Subcutaneous adipose tissue (tissue), 4 donors: ENCODE data around the gene PTBP1. TPM values are rescaled to one million over a fixed set of nuclear protein-coding genes. Genes with fewer than 3 reads are reported as not detected.

Experiments
- total RNA-seq, 4 donors: library from RNA; depleted of rRNA; stranded (reverse); fragments of >200 nt; gene quantifications; one replicate each; pipeline ENCODE4 v1.1.0, GENCODE V29; 2016
- TF ChIP-seq, protein P1 (sequence below): fragments of 450-650 bp; IDR thresholded peaks from one replicate; pipeline ENCODE4 v1.5.1; 2016; ENCODE audit warnings: low read depth, mild to moderate bottlenecking, control low read depth, antibody characterized with exemption, moderate library complexity

PTBP1 gene
- total RNA-seq, 4 donors from 2014 or later: 77.5 to 108 (median 87.8) TPM

DNA sequence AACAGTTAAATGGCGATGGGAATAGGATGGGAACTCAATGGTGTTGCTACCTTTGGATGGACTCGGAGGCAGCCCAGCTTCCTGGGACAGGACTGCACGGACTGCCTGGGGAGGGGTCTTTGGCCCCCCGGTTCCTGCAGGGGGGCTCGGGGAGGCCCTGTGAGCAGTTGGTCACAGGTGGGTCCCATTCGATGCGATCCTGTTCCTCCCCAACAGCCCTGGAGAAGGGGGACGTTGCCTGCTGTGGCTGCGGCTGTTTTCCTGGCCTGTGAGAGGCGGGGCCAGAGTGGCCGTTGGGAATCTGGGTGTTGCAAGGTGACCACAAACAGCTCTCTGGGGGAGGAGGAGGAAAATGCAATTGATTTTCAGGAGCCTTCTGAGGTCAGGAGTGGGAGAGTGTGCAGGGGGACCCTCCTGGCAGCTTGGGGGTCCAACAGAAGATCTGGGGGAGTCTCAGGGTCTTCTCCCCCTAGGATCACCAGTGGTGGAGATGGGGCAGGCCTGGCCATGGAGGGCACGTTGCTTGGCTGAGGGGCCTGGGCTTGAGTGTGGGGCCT is 26.4 kb downstream of the PTBP1 start:
- TF ChIP-seq, protein P1, sequence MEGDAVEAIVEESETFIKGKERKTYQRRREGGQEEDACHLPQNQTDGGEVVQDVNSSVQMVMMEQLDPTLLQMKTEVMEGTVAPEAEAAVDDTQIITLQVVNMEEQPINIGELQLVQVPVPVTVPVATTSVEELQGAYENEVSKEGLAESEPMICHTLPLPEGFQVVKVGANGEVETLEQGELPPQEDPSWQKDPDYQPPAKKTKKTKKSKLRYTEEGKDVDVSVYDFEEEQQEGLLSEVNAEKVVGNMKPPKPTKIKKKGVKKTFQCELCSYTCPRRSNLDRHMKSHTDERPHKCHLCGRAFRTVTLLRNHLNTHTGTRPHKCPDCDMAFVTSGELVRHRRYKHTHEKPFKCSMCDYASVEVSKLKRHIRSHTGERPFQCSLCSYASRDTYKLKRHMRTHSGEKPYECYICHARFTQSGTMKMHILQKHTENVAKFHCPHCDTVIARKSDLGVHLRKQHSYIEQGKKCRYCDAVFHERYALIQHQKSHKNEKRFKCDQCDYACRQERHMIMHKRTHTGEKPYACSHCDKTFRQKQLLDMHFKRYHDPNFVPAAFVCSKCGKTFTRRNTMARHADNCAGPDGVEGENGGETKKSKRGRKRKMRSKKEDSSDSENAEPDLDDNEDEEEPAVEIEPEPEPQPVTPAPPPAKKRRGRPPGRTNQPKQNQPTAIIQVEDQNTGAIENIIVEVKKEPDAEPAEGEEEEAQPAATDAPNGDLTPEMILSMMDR: no peak

DNA sequence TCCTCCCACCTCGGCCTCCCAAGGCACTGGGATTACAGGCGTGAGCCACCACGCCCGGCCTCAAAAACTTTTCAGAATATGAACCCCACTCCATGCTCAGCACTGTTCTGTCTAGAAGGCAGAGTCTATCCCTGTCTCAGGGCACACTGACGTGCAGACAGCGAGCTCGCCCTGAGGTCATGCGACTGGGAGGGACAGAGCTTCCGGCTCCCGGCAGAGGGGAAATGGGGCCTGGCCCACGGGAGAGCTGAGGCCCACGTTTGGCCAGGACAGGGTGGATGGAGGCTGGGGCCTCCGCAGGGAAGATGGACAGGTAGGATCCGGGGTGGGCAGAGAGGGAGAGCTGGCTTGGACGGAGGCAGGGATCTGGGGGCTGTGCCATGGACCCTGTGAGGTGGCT is 27.6 kb downstream of the PTBP1 start:
- TF ChIP-seq, protein P1: no peak

DNA sequence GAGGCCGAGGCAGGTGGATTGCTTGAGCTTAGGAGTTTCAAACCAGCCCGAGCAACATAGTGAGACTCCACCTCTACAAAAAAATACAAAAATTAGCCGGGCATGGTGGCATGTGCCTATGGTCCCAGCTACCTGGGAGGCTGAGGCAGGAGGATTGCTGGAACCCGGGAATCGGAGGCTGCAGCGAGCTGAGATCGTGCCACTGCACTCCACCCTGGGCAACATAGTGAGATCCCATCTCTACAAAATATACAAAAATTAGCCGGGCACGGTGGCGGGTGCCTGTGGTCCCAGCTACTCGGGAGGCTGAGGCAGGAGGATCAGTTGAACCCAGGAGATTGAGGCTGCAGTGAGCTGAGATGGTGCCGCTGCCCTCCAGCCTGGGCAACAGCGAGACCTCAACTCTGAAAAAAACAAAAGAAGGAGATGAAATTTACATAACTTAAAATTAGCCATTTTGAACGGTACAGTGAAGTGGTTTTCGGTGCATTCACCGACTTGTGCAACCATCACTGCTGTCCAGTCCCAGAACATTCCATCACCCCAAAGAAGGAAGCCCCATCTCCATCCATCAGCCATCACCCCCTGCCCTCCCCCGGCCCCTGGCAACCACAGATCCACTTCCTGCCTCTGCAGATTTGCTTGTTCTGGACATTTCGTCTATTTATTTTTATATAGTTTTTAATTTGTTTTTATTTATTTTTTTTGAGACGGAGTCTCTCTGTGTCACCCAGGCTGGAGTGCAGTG is 28.8 kb downstream of the PTBP1 start:
- TF ChIP-seq, protein P1: no peak

DNA sequence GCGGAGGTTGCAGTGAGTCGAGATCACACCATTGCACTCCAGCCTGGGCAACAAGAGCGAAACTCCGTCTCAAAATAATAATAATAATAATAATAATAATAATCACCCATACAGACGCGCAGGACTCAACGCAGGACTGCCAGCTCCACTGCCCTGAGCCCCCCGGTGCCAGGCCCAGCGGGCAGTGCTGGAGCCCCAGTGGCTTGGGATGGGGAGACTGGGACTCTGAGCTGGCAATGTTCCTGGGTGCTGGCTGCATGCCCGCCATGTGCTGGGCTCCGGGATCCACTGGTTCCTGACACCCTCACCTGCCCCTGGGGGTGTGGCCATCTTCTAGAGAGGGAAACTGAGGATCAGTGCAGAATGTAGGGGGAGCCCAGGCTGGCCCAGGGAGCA is 30.1 kb downstream of the PTBP1 start:
- TF ChIP-seq, protein P1: no peak

DNA sequence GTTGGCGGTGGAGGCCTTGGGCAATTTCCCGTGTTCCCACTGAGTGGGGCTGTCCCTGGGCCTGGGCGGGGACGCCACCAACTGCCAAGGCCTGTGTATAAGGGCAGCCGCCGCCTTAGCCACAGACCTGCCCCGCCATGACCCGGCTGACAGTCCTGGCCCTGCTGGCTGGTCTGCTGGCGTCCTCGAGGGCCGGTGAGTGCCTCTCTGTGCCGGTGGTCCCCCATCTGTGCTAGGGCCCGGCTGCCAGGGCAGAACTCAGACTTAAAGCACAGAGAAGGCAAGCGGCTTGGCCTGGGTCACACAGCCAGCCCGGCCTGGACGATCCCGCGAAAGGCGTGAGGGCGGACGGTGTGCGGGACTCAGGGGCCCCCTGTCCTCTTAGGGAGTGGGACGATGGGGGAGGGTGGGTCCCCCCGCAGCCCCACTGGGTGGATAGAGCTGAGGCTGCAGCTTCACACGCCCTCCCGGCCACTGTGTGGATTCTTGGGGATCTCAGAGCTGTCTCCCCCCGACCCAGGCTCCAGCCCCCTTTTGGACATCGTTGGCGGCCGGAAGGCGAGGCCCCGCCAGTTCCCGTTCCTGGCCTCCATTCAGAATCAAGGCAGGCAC is 30.6 kb downstream of the PTBP1 start, which contains the start of gene AZU1:
TSS of gene AZU1 (plus strand) at position 128 of the 612 bp plus-strand sequence. CDS start at position 138, 10 bp downstream.
- TF ChIP-seq, protein P1: no peak

DNA sequence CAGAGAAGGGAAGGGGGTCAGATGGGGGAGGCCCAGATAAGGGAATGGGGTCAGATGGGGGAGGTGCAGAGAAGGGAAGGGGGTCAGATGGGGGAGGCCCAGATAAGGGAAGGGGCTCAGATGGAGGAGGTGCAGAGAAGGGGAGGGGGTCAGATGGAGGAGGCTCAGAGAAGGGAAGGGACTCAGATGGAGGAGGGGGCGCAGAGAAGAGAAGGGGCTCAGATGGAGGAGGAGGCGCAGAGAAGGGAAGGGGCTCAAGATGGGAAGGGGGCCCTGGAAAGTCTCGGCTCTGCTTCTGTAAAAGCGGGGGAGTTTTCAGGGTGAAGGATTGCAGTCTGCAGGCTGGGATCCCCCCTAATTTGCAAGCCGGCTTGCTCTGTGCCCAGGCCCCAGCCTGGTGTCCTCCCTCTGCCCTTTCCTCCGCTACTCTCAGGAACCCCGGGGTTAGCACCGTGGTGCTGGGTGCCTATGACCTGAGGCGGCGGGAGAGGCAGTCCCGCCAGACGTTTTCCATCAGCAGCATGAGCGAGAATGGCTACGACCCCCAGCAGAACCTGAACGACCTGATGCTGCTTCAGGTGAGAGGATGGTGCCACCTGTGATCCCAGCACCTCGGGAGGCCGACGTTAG is 32.0 kb downstream of the PTBP1 start:
- TF ChIP-seq, protein P1: no peak
